ENCODE results near the gene SYNGR3.
"Not testable (repeated sequence)": the region's sequence is repeated elsewhere in the genome, so short reads cannot be mapped to it uniquely, and the experiment has no call there.

SYNGR3 gene

DNA sequence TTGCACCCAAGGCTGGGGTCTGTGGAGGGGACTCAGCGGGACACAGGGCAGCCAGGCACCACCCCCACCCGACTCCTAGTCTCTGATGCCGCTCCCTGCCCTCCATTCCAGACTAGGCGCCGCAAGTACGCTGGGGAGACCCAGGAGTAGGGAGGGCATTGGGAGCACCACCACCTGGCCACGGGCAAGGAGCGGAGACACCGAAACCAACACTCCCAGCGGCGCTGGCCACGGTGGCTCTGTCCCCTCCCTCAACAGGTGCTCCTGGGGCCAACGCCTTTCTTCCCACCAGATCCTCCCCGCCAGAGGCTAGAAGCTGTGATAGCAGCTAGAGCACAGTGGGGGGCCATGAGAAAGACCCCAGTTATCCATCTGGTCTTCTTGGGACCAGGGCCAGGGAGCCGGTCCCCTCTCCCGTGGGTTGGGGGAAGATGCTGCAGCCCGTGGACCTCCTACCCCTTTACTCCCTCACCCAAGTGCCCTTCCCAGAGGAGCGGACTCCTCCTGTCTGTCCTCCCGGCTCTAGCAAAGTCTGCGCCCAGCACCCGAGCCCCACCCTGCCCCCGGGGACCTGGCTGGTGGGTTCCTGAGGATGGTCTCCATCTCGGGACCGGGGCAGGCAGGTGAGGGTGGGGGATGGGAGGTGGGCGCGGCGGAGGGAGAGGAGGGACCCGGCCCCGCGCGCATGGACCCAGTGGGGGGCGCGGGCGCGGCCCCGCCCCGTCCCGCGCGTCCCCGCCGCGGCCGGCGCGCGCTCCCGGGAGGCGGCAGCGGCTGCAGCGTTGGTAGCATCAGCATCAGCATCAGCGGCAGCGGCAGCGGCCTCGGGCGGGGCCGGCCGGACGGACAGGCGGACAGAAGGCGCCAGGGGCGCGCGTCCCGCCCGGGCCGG is at the start of gene SYNGR3:
SYNGR3 (plus strand) TSS at position 762 of the 892 bp plus-strand sequence. CDS start 133 bp downstream, outside the sequence.
- DNase-seq, result no peak

GRCh38 chr16:1940273-1941161 is 49.3 kb upstream of the SYNGR3 start:
- no peak for DNase-seq

GRCh38 chr16:1941162-1942046 is 48.4 kb upstream of the SYNGR3 start:
- no peak for DNase-seq

DNA sequence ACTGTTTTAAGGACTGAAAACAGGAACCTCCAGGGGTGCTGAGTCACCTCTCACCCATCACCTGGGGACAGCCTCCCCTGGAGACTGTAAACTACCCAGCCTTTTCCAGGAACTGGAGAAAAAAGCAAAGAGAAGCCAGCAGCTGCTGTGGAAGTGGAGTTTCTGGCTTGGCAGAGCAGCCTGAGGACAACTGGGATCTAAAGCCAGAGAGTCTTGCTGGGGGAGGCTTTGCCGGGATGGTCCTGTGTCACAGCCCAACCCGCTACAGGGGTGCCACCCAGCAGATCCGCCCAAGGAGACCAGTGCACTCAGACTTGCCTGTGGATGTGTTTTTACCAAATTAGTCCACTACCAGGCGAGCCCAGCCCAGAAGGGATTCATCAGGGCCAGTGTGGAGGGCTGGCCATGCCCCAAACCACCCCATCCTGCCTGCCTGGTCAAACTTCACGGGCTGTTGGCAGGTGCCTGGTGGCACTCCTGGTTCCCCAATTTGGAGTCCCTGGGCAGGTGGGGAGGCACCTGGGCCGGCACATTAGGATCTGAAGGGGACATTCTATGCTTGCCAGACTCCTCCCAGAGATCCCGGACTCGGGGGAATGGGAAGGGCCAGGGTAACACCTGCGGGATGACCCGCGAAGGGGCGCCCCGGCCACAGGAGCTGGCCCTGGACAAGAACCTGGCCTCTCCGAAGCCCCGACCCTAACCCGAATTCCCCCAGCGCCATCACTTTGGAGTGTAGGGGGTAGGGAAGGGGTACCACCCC is 47.5 kb upstream of the SYNGR3 start:
- peak in 1 of 2 donors; percentile 47 for DNase-seq

DNA sequence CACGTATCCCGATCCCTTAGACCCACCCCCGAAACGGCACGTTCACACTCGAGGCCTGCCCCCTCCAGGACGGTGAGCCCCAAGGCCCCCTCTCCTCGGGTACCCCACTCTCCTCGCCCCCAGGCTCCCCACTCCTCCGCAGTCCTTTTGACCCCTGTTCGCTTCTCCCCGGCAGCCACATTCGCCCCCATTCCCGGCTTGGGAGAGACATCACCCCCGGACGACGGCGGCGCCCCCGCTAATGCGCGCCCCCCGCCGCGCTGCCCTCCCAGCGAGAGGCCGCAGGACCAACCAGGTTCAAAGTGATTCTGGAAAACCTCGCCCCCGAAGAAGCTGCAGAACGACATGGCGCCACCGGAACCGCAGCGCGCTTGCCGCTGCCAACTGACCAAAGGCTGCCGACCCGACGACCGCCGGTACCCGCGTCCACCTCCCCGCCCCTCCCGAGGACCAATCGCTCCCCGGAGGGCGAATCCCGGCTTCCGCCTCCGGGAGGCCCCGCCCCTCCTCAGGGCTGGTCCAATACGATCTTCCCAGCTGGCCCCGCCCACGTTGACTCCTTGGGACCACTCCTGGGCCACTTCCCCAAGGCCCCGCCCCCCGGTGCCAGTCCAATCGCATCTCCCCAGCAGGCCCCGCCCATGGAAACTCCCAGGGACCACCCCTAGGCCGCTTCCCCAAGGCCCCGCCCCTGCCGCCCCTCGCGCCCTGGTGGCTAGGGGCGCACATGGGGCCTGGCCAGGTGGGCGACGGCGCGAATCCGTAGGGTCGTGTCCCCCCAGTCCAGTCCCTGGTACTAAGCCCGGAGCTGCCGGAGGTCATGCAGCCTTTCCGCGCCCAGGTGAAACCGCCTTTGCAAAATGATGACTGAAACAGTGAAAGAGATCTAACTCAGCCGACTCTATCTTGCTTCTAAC is 46.7 kb upstream of the SYNGR3 start, which contains the start of gene MSRB1:
MSRB1 (minus strand) TSS at position 390 of the 917 bp plus-strand sequence; CDS start at position 347, 43 bp downstream.
- peak; percentile 99 for DNase-seq

- DNase-seq, result no peak
These were observed 45.1 kb upstream of the SYNGR3 start for GRCh38 chr16:1944612-1945199.

GRCh38 chr16:1945559-1946391 is 44.0 kb upstream of the SYNGR3 start:
- no peak for DNase-seq

DNA sequence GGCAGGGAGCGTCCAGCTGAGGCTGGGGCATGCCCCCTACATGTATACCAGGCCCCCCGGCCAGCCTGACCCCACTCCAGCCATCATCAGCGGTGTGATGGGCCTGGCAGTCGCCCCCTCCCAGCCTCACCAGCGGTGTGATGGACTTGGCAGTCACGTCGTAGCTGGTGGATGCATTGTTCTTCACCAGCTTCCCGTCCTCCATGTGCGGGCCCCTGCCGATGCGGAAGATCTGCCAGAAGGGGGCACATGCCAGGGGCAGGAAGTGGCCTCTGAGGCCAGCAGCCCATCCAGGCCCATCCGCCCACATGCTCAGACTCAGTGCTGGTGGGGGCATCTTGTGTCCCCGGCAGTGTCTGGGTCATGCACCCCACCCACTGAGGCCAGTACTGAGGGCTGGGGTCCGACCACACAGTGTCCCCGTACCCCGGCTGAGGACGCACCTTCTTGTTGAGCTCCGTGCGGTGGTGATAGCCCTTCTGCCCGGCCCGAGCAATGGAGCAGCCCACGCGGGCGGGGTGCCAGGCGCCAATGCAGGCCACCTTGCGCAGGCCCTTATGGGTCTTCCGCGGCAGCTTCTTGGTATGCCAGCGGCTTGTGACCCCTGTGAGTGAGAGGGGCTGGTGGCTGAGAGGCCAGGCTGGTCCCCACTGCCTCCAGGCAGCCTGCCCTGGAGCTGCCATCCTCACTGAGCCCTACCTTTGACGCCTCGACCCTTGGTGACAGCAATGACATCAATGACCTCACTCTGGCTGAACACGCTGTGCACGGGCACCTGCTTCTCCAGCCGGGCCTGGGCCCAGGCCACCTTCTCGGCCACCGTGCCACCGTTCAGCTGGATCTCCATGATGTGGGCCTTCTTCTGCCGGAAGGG is 43.0 kb upstream of the SYNGR3 start:
- DNase-seq, result no peak

- DNase-seq, result no peak
These were observed 42.5 kb upstream of the SYNGR3 start for GRCh38 chr16:1947369-1947670.

- DNase-seq, result no peak
These were observed 40.3 kb upstream of the SYNGR3 start for GRCh38 chr16:1949507-1949906.

GRCh38 chr16:1950047-1950446 is 39.7 kb upstream of the SYNGR3 start:
- no peak for DNase-seq

- no peak for DNase-seq
These were observed 39.2 kb upstream of the SYNGR3 start for GRCh38 chr16:1950559-1950958.

DNA sequence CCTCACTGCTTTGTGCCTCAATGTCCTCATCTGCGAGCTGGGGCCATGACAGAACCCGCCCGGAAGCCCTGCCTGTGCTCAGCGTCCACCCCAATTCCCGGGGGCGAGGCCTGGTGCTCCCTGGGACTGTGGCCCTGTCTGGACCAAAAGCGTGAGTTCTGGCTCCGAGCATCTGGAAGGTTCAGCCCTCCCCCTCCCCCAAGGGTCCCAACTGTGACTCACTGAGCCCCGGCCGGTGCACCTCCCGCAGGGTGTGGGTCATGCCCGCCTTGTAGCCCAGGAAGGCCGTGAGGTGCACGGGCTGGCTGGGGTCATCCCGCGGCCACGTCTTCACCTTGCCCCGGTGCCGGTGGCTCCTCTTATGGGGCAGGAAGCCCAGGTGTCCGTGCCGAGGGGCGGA is 36.0 kb upstream of the SYNGR3 start:
- DNase-seq, result no peak

GRCh38 chr16:1957434-1958142 is 32.2 kb upstream of the SYNGR3 start:
- not testable (repeated sequence) for DNase-seq

DNA sequence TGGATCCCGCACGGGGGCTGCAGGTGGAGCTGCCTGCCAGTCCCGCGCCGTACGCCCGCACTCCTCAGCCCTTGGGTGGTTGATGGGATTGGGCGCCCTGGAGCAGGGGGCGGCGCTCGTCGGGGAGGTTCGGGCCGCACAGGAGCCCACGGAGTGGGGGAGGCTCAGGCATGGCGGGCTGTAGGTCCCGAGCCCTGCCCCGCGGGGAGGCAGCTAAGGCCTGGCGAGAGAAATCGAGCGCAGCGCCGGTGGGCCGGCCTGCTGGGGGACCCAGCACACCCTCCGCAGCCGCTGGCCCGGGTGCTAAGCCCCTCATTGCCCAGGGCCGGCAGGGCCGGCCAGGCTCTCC is 31.7 kb upstream of the SYNGR3 start:
- DNase-seq, result not testable (repeated sequence)

DNA sequence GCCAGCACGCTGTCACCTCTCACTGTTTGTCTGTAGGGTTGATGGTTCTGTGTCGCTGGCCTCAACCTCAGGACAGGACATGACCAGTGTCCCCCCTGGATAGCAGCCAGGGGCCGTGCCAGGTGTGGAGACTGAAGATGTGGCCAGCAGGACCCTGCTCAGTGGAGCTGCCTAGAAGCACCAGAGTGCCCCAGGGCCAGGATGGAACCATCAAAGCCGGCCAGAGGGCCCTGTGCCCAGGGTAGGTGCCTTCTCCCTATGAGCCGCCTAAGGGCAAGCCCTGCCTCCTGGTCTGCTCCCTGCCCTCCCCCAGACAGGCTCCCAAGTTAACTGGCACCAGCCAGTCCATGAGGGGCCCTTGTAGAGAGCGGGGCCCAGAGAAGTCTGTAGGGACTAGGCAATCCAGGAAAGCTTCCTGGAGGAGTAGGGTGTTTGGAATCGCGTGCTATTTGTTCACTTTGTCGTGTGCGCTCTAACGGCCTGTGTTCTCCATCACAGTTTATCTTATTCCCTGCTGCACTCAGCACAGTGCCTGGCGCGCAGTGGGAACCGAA is 31.0 kb upstream of the SYNGR3 start:
- no peak for DNase-seq

- DNase-seq, result peak; percentile 89 to 92
These were observed 30.3 kb upstream of the SYNGR3 start, which contains the start of gene NDUFB10 for GRCh38 chr16:1959269-1960039. TSS of gene NDUFB10 (plus strand) at chr16:1959538. CDS start at chr16:1959625, 87 bp downstream.
